HG03378 (cell line): ENCODE results near the gene ZNF783.
"Not testable (repeated sequence)": the region's sequence is repeated elsewhere in the genome, so short reads cannot be mapped to it uniquely, and the experiment has no call there.

Experiments
- ATAC-seq: cut with Tn5 transposase; IDR thresholded peaks from one replicate; pipeline ENCODE4 v1.9.1; 2021; ENCODE audit warnings: mild to moderate bottlenecking, moderate library complexity; ENCODE audit not compliant: unreplicated experiment

Gene ZNF783

DNA sequence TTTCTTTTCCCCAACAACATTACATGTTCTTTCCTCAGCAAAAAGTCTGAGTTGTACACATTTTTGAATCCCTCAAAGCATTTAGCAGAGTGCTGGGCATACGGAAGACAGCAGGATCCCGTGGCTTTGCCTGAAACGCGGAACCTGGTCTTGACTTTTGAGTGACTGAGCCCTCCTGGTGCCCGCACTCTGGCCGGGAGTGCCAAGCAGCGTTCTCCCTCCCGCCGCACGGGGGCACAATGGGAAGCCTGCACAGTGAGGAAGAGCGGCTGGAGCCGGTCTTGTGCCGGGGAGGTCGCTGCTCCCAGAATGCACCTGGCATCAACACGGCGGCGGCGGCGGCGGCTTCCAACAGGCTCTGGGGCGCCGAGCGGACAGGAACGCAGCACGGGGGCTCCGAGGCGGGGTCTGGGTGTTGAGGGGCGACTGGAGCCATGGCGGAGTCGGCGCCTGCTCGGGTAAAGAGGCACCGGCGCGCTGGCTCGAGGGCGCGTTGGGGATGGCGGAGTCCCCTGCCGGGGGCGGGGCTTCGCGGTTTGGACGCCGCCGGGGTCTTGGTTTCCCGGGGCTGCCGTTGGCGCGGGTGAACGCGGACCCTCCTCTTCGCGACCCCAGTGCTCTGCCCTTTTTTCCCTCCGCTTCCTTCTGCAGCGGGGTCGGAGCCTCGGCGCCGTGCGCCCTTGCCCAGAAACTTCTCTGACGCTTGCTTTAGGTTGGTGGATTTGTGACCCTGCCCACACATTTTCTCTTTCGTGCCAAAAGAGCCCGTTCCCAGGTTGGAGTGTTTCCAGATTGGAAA is 22.5 kb upstream of the ZNF783 start, which contains the start of gene ZNF212:
TSS of gene ZNF212 (plus strand) at position 307 of the 799 bp plus-strand sequence. CDS start at position 435, 128 bp downstream.
- peak; percentile 98 for ATAC-seq

DNA sequence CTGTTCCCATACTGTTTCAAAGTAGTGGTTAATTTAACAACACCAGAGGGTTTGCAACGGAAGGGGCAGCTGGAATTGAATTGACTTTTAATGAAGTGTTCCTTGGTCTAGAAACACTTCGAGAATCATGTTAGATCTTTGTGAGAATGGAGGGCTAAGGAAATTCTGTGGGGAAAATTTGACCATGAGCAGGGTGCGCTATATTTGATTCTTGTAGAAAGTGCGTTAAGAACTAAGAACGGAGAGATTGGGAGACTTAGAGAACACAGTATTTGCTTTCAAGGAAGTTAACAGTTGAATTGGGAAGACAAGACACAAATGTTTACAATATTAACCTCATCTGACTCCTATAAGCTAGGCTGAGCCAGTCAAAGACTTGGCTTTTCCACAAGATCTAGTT is 21.4 kb upstream of the ZNF783 start:
- ATAC-seq, result no peak

DNA sequence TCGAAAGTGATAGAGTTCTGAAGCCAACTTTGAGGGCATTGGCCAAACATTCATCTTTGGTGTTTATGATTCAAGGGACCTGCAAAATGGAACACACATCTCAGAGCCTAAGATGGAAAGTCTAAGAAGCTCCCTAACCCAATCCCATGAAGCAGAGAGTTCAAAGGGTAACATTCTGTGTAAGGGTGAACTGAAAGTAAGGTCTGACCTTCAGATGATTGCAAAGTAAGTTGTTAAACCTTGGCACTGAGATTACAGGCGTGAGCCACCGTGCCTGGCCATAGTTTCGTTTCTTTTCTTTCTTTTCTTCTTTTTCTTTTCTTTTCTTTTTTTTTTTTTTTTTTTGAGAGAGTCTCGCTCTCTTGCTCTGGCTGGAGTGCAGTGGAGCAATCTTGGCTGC is 20.3 kb upstream of the ZNF783 start:
- ATAC-seq, result no peak

DNA sequence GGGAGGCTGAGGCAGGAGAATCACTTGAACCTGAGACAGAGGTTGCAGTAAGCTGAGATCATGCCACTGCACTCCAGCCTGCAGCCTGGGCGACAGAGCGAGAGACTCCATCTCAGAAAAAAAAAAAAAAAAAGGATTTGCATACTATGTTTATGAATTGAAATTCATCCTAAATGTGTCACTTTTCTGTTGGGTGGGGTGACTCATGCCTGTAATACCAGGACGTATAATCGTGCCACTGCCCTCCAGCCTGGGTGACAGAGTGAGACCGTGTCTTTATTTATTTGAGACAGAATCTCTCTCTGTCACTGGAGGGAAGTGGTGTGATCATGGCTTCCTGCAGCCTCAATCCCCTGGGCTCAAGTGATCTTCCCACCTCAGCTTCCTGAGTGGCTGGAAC is 16.8 kb upstream of the ZNF783 start:
- ATAC-seq, result peak; percentile 57

DNA sequence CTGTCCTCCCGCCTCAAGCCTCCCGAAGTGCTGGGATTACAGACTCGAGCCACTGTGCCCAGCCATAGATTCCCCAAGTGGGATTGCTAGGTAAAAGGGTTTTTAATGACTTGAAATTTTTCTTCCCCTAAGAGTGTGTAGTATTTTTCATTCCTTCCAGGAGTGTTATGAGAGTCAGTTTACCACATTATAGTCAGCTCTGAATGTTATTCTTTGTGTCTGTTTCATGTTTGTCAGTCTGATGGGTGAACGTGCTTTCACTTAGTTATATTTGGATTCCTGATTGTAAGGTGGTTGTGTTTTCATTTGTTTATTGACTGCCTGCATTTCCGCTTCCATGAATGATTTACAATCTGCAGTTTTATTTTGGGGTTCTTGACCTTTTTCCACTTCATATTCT is 16.3 kb upstream of the ZNF783 start:
- no peak for ATAC-seq

DNA sequence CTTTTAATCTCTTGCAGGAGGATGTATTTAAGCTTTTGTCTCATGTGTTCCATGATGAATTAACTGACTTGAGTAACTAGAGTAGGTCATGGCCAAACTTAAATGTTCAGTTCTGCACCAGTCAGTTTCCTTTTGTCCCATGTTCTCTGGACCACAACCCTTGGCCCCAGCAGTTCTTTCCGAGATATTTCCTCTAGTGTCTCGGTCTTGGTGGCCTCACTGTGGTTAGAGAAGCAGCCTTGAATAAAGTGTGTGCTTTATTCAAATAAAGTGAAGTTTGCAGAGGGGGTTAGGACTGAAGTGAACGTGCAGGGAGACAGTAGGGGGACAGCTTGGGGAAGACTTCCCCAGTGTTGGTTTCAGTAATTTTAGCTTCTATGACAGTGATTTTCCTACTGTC is 13.2 kb upstream of the ZNF783 start:
- no peak for ATAC-seq

DNA sequence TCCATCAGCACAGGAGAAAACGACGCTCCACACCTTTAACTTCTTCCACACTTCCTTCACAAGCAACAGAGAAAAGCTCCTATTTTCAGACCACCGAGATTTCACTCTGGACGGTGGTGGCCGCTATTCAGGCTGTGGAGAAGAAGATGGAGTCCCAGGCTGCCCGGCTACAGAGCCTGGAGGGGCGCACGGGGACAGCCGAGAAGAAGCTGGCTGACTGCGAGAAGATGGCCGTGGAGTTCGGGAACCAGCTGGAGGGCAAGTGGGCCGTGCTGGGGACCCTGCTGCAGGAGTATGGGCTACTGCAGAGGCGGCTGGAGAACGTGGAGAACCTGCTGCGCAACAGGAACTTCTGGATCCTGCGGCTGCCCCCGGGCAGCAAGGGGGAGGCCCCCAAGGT is 11.8 kb upstream of the ZNF783 start:
- not testable (repeated sequence) for ATAC-seq

DNA sequence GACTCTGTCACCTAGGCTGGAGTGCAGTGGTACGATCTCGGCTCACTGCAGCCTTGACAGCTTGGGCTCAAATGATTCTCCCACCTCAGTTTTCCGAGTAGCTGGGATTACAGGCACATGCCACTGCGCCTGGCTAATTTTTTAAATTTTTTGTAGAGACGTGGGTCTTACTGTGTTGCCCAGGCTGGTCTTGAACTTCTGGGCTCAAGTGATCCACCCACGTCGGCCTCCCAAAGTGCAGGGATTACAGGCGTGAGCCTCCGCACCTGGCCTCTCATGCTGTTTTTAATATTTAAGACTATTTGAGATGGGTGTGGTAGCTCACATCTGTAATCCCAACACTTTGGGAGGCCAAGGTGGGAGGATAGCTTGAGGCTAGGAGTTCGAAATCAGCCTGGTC is 10.5 kb upstream of the ZNF783 start:
- not testable (repeated sequence) for ATAC-seq

DNA sequence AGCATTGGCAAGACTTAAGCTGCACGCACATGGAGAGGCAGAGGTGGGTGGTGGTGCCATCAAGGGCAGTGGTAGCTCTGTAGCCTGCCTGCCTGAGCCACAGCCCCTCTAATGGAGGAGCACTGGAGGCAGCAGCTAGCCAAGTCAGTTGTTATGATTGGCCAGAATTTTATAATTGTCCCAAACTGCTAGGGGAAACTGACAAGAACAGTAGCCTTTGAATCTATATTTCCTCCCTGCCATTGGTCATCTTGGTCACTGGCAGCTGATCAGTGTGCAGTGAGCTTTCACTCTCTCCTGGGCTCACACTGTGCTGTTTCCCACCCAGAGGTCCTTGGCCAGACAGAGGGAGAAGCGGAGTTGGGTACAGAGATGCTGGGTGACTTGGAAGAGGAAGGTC is 9.6 kb upstream of the ZNF783 start:
- ATAC-seq, result no peak

DNA sequence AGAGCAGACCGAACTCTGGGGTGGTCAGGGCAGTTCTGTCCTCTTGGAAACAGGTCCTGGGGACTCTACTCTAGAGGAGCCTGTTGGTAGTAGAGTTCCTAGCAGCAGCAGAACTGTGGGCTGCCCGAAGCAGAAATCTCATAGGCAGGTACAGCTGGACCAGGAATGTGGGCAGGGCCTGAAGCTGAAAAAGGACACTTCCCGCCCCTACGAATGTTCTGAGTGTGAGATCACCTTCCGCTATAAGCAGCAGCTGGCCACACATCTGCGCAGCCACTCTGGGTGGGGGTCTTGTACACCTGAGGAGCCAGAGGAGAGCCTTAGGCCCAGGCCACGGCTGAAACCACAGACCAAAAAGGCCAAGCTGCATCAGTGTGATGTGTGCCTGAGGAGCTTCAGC is 8.3 kb upstream of the ZNF783 start:
- no peak for ATAC-seq

DNA sequence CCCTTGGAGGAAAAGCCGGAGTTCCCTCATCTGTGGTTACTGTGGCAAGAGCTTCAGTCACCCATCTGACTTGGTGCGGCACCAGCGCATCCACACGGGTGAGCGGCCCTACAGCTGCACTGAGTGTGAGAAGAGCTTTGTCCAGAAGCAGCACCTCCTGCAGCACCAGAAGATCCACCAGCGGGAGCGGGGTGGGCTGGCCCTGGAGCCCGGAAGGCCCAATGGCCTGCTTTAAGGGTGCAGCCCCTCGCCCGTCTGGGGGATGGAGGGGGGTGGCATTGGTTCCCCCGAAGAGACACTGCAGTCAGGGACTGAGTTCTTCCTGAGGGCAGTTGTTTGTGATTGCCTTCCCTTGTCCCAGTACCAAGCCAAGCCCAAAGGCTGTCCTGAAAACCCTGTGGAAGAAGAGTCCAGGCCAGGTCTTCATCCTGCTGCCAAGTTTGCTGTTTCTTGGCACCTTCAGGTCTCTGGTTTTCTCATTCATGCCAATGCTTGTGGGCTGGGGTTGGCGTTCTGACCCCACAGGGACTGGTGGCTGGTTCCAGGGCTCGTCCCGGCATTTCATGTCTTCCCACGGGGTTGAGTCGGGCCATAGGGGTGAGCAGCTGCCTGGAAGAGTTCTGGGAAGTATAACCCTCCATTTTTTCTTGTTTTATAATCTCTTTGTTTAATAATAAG is 7.7 kb upstream of the ZNF783 start:
- ATAC-seq, result no peak

DNA sequence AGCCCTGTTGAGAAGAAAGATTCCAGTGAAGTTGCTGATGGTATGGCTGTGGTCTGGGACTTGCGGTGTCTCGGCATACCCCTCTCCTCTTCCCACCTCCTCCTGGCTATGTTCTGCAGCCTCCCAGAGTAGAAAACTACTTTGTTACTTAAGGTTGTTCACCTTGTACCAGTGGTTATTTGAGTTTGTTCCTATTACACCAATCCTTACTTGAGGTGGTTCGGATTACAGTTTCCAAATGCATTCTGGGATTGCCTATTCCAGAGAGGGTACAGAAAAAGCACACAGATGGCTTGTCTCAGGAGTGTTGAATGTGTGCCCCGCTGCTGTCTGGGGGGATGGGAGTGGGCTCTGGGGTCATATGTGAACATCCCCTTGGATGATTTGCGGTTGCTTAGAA is 6.8 kb upstream of the ZNF783 start:
- no peak for ATAC-seq

DNA sequence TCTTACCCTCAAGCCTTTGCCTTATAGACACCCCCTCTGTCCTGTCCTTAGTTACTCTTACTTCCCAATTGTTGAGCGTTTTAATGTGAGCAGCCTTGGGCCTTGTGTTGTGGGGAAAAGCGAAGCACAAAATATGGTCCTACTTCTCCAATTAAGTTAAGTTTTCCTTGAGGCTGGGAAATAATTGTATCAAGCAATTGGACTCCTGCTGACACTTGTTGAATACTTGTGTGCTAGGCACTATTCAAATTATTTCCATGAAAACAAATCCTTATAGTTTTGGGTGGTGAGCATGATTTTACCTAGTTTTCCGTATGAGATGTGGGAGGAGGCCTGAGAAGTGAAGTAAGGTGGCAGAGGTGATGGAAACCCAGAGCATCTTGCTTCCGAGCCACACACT is 5.4 kb upstream of the ZNF783 start:
- ATAC-seq, result no peak

DNA sequence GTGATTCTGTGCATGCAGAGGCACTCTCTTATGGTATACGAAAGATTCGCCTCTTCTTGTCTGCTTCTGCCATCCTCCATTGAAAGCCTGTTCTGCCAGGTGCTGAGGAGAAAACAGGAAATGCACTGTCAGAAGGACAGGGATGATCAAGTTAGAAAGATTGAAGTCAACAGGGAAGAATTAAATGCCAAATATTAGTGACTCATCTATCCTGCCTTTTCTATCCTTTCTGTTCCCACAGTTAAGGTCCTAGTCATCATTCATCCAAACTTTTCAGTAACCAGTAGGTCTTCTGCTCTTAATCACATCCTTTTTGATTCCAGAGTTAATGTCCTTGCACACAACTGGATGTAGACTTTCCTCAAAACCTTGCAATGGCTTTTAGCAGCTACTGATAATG is 4.8 kb upstream of the ZNF783 start:
- ATAC-seq, result no peak

DNA sequence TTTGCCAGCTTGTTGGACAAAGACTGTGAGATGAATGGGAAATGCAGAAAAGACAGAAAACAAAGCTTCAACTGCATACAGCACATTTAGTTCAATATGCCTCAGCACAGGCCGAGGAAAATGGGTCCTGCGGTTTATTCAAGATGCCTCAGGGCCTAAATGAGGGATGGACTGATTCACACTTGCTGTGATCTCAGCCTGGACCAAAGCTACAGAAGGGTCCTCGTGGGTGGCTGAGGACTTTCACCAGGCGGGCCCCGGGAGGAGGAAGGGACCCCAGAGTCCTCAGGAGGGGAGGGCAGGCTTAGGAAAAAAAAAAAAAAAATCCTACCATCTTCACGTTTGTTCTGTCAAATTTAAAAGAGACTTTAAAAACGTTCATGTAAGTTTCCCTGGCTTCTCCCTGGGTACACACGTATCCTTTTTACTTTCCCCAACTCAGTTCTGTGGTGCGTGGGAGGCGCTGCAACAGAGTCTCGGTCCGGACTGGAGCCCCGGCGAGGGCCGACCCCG is 624 bp upstream of the ZNF783 start:
- peak; percentile 33 for ATAC-seq

DNA sequence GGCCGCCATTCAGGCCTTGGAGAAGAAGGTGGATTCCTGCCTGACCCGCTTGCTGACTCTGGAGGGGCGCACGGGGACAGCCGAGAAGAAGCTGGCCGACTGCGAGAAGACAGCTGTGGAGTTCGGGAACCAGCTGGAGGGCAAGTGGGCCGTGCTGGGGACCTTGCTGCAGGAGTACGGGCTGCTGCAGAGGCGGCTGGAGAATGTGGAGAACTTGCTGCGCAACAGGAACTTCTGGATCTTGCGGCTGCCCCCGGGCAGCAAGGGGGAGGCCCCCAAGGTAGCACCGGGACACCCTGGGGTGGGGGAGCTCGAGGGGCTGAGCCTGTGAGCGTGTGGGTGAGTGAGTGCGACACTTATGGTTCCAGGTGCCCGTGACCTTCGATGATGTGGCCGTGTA is 4.5 kb downstream of the ZNF783 start:
- ATAC-seq, result no peak

DNA sequence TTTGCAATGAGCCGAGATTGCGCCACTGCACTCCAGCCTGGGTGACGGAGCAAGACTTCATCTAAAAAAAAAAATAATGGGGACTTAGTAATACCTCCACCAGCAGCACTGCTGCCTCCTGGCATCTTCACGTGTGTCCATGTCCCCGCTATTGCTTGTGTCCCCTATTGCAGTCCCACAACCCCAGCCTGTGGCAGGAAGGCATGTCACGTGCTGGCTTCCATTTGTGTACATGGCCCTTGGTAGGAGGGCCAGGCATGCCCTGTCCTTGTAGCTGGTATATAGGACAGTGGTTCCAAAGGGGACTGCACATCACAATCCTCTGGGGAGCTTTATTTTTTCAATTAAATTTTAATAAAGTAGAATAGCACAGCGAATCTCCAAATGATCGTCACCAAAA is 5.7 kb downstream of the ZNF783 start:
- no peak for ATAC-seq

DNA sequence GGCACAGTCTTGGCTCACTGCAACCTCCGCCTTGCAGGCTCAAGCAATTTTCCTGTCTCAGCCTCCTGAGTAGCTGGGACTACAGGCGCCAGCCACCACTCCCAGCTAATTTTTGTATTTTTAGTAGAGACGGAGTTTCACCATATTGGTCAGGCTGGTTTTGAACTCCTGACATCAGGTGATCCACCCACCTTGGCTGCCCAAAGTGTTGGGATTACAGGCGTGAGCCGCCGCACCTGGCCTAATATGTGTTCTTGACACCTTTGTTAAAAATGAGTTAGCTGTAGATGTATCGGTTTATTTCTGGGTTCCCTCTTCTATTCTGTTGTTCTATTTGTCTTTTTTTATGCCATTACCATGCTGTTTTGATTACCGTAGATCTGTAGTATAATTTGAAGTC is 12.4 kb downstream of the ZNF783 start:
- not testable (repeated sequence) for ATAC-seq

DNA sequence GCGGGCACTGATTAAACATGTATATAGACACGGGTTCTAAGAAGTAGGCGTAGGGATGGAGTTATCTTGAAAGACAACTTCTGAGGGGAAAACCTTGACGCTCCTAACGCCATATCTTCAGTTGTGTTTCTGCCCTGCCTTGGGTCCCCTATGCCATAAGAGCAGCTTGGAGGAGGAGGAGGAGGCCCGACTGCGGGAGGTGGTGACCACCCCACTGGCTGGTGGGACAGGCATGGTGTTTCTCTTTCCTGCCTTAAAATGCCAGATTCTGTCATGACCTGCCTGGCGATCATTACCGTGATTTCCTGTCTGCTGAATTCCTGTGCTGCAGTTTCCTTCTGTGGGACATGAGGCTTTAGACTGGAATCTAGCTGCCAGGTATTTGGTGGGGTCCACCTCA is 15.9 kb downstream of the ZNF783 start:
- no peak for ATAC-seq

DNA sequence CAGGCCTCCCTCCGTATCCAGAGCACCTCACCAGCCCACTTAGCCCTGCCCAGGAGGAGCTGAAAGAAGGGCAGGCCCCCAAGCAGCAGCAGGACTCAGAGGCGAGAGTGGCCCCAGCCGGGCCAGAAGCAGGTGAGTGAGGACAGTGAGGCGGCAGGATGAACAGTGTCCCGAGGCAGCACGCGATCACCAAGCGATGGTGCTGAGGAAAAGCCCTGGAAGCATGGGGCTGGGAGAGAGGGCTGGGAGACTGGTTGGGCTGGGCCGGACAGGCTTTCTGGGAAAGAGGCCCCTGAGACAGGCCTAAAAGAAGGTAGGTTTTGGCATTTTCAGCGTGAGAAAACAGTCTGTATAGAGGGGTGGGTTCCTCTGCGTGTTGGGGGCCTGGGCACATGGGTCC is 16.4 kb downstream of the ZNF783 start:
- no peak for ATAC-seq

DNA sequence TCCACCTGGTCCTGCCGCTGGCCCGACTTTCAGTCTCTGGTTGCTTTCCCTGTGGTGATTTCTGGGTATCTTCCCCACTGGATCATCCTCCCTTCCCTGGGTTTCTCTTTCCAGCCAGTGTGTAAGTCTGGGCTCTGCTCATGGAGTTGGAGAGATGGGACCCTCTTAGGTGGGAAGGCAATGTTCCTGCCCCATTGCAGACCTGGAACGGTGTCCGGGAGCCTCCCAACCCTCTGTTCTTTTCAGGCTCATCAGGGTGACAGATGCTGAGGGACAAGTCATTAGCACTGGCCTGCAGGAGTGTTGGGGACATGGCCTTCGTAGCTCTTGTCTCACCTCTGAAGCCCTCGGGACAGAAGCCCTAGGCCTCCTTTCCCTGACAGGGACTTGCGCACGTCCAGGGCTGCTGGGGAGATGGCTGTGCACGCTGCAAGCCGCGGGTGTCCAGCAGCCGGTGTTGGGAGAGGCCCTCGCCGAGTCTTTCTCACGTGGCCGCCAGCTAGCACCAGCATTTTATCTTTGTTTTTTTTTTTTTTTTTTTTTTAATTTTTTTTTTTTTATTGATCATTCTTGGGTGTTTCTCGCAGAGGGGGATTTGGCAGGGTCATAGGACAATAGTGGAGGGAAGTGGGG is 17.2 kb downstream of the ZNF783 start:
- no peak for ATAC-seq

DNA sequence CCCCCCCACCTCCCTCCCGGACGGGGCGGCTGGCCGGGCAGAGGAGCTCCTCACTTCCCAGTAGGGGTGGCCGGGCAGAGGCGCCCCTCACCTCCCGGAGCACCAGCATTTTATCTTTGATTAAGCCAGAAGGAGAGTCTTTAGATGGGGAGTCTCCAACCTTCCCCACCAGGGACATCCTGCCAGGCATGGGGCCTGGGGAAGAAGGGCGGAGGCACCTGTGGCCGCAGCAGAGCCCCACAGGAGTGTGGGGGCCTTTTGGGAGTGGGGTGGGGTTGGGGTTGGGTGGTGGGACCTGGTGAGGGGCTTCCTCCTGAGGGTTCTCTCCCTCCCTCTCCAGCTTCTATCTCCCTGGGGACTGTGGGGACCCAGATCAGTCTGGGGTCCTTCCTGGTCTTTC is 18.2 kb downstream of the ZNF783 start:
- ATAC-seq, result no peak
